ENCODE results near the gene DDX18.

GRCh38 chr2:117785740-117786139, 28.8 kb upstream of the DDX18 start:
- TF ChIP-seq EZH2phosphoT487 (IDR thresholded peaks at IDR 0.05; ENCODE audit: low read length) (no peak), CTCF (IDR thresholded peaks at IDR 0.05; ENCODE audit: low read length) (peak; percentile 73)
